Measurements from ENCODE around the gene SH2D2A.

SH2D2A gene

DNA sequence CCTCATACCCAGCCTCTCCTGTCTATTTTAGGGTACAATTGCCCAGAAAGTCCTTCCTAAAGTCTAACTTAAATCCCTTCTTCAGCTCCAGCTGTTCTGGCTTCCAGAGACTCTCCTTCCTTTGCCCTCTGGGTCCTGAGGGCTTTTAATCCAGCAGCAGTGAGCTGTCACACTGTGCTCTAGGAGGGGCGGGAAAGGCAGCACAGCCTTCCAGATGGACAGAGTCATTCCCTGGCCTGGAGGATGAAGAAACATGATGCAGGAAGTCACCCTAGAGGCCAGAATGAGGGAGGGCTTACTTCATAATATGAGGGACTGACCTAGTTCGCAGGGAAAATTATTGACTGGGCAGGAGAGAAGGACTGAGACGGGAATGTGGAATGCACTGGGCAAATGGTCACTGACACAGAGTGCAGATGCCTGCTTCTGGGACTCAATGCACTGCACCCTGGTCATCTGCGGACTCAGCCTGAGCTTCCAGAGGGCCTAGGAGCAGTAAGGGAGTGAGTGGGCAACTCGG, 1.3 kb downstream of the SH2D2A start:
- Histone ChIP-seq H3K27me3 (ENCODE audit: insufficient read depth, low read length) (peaks cover 64% of the 10 kb centered on the region), H3K4me1 (ENCODE audit: insufficient read depth, low read length) (peaks cover 11% of the 10 kb centered on the region; the same call in 1 of the 2 replicates), H3K27ac (ENCODE audit: low read length) (no peak overlapping the region), H3K9me3 (ENCODE audit: insufficient read depth, low read depth, low read length) (no peaks in the 10 kb centered on the region), H3K4me3 (ENCODE audit: low read length) (no peak overlapping the region), H3K9ac (ENCODE audit: low read depth, low read length) (no peak overlapping the region), H3K36me3 (ENCODE audit: insufficient read depth, low read depth, low read length) (no peaks in the 10 kb centered on the region)

GRCh38 chr1:156814571-156815260, 1.9 kb downstream of the SH2D2A start:
- Histone ChIP-seq H3K9ac (ENCODE audit: low read depth, low read length) (peak overlapping the region; percentile 77; the same call in 1 of the 2 replicates), H3K27me3 (ENCODE audit: insufficient read depth, low read length) (peaks cover 64% of the 10 kb centered on the region), H3K9me3 (ENCODE audit: insufficient read depth, low read depth, low read length) (no peaks in the 10 kb centered on the region), H3K27ac (ENCODE audit: low read length) (no peak overlapping the region), H3K4me3 (ENCODE audit: low read length) (no peak overlapping the region), H3K36me3 (ENCODE audit: insufficient read depth, low read depth, low read length) (no peaks in the 10 kb centered on the region), H3K4me1 (ENCODE audit: insufficient read depth, low read length) (peaks cover 11% of the 10 kb centered on the region; the same call in 1 of the 2 replicates)

- Histone ChIP-seq H3K4me1 (ENCODE audit: insufficient read depth, low read length) (peaks cover 11% of the 10 kb centered on the region; the same call in 1 of the 2 replicates), H3K27ac (ENCODE audit: low read length) (no peak overlapping the region)
Measured at GRCh38 chr1:156813750-156814570, 2.7 kb downstream of the SH2D2A start.

GRCh38 chr1:156813298-156813697, 3.4 kb downstream of the SH2D2A start:
- no peaks in the 10 kb centered on the region for H3K36me3 ChIP-seq (ENCODE audit: insufficient read depth, low read depth, low read length)
- H3K9me3 ChIP-seq (ENCODE audit: insufficient read depth, low read depth, low read length): no peaks in the 10 kb centered on the region
- peak overlapping the region; percentile 70 for H3K4me3 ChIP-seq (ENCODE audit: low read length)
- no peak overlapping the region for H3K27ac ChIP-seq (ENCODE audit: low read length)
- H3K9ac ChIP-seq (ENCODE audit: low read depth, low read length): peak overlapping the region; percentile 77; the same call in 1 of the 2 replicates
- H3K27me3 ChIP-seq (ENCODE audit: insufficient read depth, low read length): peaks cover 61% of the 10 kb centered on the region
- peaks cover 11% of the 10 kb centered on the region; the same call in 1 of the 2 replicates for H3K4me1 ChIP-seq (ENCODE audit: insufficient read depth, low read length)

More at GRCh38 chr1:156813750-156814570, 2.7 kb downstream of the SH2D2A start:
- Histone ChIP-seq H3K4me3 (ENCODE audit: low read length) (peak overlapping the region; percentile 70), H3K9me3 (ENCODE audit: insufficient read depth, low read depth, low read length) (no peaks in the 10 kb centered on the region), H3K9ac (ENCODE audit: low read depth, low read length) (peak overlapping the region; percentile 77; the same call in 1 of the 2 replicates), H3K36me3 (ENCODE audit: insufficient read depth, low read depth, low read length) (no peaks in the 10 kb centered on the region), H3K27me3 (ENCODE audit: insufficient read depth, low read length) (peaks cover 64% of the 10 kb centered on the region)

GRCh38 chr1:156812293-156812990, 4.2 kb downstream of the SH2D2A start:
- Histone ChIP-seq H3K4me1 (ENCODE audit: insufficient read depth, low read length) (peaks cover 11% of the 10 kb centered on the region; the same call in 1 of the 2 replicates), H3K36me3 (ENCODE audit: insufficient read depth, low read depth, low read length) (no peaks in the 10 kb centered on the region), H3K9ac (ENCODE audit: low read depth, low read length) (no peak overlapping the region), H3K4me3 (ENCODE audit: low read length) (no peak overlapping the region), H3K27me3 (ENCODE audit: insufficient read depth, low read length) (peaks cover 55% of the 10 kb centered on the region), H3K27ac (ENCODE audit: low read length) (no peak overlapping the region), H3K9me3 (ENCODE audit: insufficient read depth, low read depth, low read length) (no peaks in the 10 kb centered on the region)

DNA sequence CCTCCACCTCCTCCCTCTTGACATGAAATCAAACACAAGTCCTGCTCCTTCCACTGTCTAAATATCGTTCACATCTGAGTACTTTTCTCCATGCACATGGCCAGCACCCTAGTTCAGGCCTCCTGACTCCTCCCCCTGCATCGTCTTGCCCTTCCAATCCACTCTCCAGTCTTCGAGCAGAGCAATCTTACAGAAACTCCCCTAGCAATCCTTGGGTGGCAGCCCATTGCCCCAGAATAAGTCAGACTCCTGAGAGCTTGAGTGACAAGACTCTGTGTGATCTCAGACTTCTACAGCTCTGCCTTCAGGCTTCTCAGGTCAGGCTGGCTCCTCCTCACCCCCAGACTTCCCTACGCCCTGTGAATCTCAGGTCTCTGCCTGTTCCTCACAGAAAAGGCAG, 5.5 kb downstream of the SH2D2A start:
- Histone ChIP-seq H3K36me3 (ENCODE audit: insufficient read depth, low read depth, low read length) (no peaks in the 10 kb centered on the region), H3K27ac (ENCODE audit: low read length) (no peak overlapping the region), H3K27me3 (ENCODE audit: insufficient read depth, low read length) (peaks cover 53% of the 10 kb centered on the region), H3K9ac (ENCODE audit: low read depth, low read length) (no peak overlapping the region), H3K9me3 (ENCODE audit: insufficient read depth, low read depth, low read length) (no peaks in the 10 kb centered on the region), H3K4me1 (ENCODE audit: insufficient read depth, low read length) (peaks cover 11% of the 10 kb centered on the region; the same call in 1 of the 2 replicates), H3K4me3 (ENCODE audit: low read length) (no peak overlapping the region)

- Histone ChIP-seq H3K4me3 (ENCODE audit: low read length) (no peak overlapping the region), H3K36me3 (ENCODE audit: insufficient read depth, low read depth, low read length) (no peaks in the 10 kb centered on the region), H3K9ac (ENCODE audit: low read depth, low read length) (no peak overlapping the region), H3K27ac (ENCODE audit: low read length) (no peak overlapping the region), H3K27me3 (ENCODE audit: insufficient read depth, low read length) (peaks cover 39% of the 10 kb centered on the region), H3K4me1 (ENCODE audit: insufficient read depth, low read length) (peaks cover 11% of the 10 kb centered on the region; the same call in 1 of the 2 replicates), H3K9me3 (ENCODE audit: insufficient read depth, low read depth, low read length) (no peaks in the 10 kb centered on the region)
Measured at GRCh38 chr1:156809711-156810366, 6.8 kb downstream of the SH2D2A start.

DNA sequence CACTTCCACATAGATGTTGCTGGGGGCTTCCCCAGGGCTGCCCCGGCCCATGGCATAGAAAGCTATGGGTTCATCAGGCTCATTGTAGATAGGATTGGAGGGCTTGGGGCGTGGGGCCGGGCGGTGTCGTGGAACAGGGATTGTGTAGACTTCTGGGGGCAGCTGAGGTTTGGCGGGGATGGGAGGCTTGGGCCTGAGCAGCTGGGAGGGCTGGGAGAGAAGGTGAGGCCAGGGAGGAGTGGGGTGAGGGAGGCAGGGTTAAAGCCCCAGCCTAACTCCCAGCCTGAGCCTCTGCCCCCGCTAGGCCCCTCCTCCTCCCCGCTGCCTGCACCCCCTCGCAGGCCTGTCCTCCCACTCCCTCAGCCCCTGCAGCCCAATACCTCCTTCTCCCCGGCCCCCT, 7.4 kb downstream of the SH2D2A start:
- no peak overlapping the region for H3K27ac ChIP-seq (ENCODE audit: low read length)
- H3K27me3 ChIP-seq (ENCODE audit: insufficient read depth, low read length): peaks cover 34% of the 10 kb centered on the region
- no peaks in the 10 kb centered on the region for H3K36me3 ChIP-seq (ENCODE audit: insufficient read depth, low read depth, low read length)
- H3K9ac ChIP-seq (ENCODE audit: low read depth, low read length): no peak overlapping the region
- H3K9me3 ChIP-seq (ENCODE audit: insufficient read depth, low read depth, low read length): no peaks in the 10 kb centered on the region
- no peak overlapping the region for H3K4me3 ChIP-seq (ENCODE audit: low read length)
- peaks cover 9% of the 10 kb centered on the region; the same call in 1 of the 2 replicates for H3K4me1 ChIP-seq (ENCODE audit: insufficient read depth, low read length)

- H3K4me1 ChIP-seq (ENCODE audit: insufficient read depth, low read length): peaks cover 5% of the 10 kb centered on the region; the same call in 1 of the 2 replicates
- H3K27ac ChIP-seq (ENCODE audit: low read length): no peak overlapping the region
- no peaks in the 10 kb centered on the region for H3K9me3 ChIP-seq (ENCODE audit: insufficient read depth, low read depth, low read length)
Measured at GRCh38 chr1:156808186-156809030, 8.2 kb downstream of the SH2D2A start.

DNA sequence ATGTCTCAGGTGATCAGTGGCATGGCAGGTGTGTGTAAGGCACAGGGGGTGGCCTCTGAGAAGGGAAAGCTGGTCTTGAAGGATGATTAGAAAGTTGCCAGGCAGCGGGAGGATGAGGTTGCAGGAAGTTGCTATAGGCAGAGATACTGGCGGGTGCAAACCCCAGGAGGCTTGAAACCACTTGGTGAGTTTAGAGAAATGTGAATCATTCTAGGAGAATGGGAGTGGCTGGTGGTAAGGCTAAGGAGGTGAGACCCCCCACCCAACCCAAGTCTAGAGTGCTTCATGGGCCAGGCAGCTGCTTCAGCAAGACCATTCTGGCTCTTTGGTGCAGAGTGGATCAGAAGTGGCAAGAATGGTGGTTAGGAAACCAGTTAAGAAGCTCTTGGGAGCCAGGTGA, 9.0 kb downstream of the SH2D2A start:
- Histone ChIP-seq H3K27ac (ENCODE audit: low read length) (no peak overlapping the region), H3K4me1 (ENCODE audit: insufficient read depth, low read length) (no peaks in the 10 kb centered on the region), H3K36me3 (ENCODE audit: insufficient read depth, low read depth, low read length) (no peaks in the 10 kb centered on the region), H3K27me3 (ENCODE audit: insufficient read depth, low read length) (peaks cover 17% of the 10 kb centered on the region), H3K9me3 (ENCODE audit: insufficient read depth, low read depth, low read length) (no peaks in the 10 kb centered on the region), H3K4me3 (ENCODE audit: low read length) (no peak overlapping the region), H3K9ac (ENCODE audit: low read depth, low read length) (no peak overlapping the region)

More at GRCh38 chr1:156808186-156809030, 8.2 kb downstream of the SH2D2A start:
- Histone ChIP-seq H3K36me3 (ENCODE audit: insufficient read depth, low read depth, low read length) (no peaks in the 10 kb centered on the region), H3K9ac (ENCODE audit: low read depth, low read length) (no peak overlapping the region), H3K4me3 (ENCODE audit: low read length) (no peak overlapping the region), H3K27me3 (ENCODE audit: insufficient read depth, low read length) (peaks cover 25% of the 10 kb centered on the region)
